ENCODE measurements around the gene KIAA1614. TPM values are rescaled to one million over a fixed set of nuclear protein-coding genes. Genes with fewer than 3 reads are reported as not detected.

Gene KIAA1614
- polyA plus RNA-seq, 1 donor (not counting 4 experiments of a cell fraction or from before 2014, with no cell fraction given), result 0.03 TPM

GRCh38 chr1:180975551-180975950, 62.9 kb downstream of the KIAA1614 start:
- no peak overlapping the region for H2AFZ ChIP-seq (ENCODE audit: control insufficient read depth, low read length)
- peaks cover 6% of the 10 kb centered on the region for H3K79me2 ChIP-seq (ENCODE audit: control insufficient read depth, insufficient read depth, low read length)
- TF ChIP-seq CTCF (optimal IDR thresholded peaks at IDR 0.05 in 1 of 3, IDR thresholded peaks at IDR 0.05 in 1 of 3, conservative IDR thresholded peaks at IDR 0.05 in 1 of 3; ENCODE audit: extremely low read depth in 1 of 3, insufficient read depth in 2 of 3, low read length in 3 of 3), result no peak
- H3K9me3 ChIP-seq (ENCODE audit: control insufficient read depth, low read depth, low read length), result no peaks in the 10 kb centered on the region
- H3K36me3 ChIP-seq (ENCODE audit: control insufficient read depth in 2 of 2, extremely low read depth in 1 of 2, insufficient read depth in 2 of 2, low read length in 2 of 2), result peaks cover 23 to 27% of the 10 kb centered on the region in 2 experiments
- H3K4me2 ChIP-seq (ENCODE audit: control insufficient read depth, extremely low read depth, insufficient read depth, low read depth, low read length), result no peak overlapping the region
- H3K9ac ChIP-seq (ENCODE audit: control insufficient read depth, extremely low read depth, insufficient read depth, low read length), result no peak overlapping the region
- no peaks in the 10 kb centered on the region for H3K9me1 ChIP-seq (ENCODE audit: control insufficient read depth, extremely low read depth, insufficient read depth, low read length)
- H4K20me1 ChIP-seq (ENCODE audit: control insufficient read depth, extremely low read depth, insufficient read depth, low read length), result no peaks in the 10 kb centered on the region
- dilution Hi-C loops (cut with MboI; ENCODE audit: extremely low pct_ligation_motif_present, low sequenced_read_pairs), result no loop called here
- no peaks in the 10 kb centered on the region for H3K27me3 ChIP-seq (ENCODE audit: control insufficient read depth, extremely low read depth, insufficient read depth, low read length)
- H3K4me1 ChIP-seq (ENCODE audit: control insufficient read depth, extremely low read depth, insufficient read depth, low read length), result no peaks in the 10 kb centered on the region
- no peak overlapping the region for H3K27ac ChIP-seq (ENCODE audit: control insufficient read depth, insufficient read depth, low read length)
- DNase-seq (ENCODE audit: low read depth, low spot score) (no peak), FAIRE-seq (no peak)
- H3K4me3 ChIP-seq (ENCODE audit: control insufficient read depth in 2 of 3, extremely low read depth in 1 of 3, insufficient read depth in 2 of 3, low read depth in 1 of 3, low read length in 3 of 3), result no peak overlapping the region

- Histone ChIP-seq H4K20me1 (ENCODE audit: control insufficient read depth, extremely low read depth, insufficient read depth, low read length) (no peaks in the 10 kb centered on the region), H3K9ac (ENCODE audit: control insufficient read depth, extremely low read depth, insufficient read depth, low read length) (no peak overlapping the region), H3K27ac (ENCODE audit: control insufficient read depth, insufficient read depth, low read length) (no peak overlapping the region), H3K4me3 (ENCODE audit: control insufficient read depth in 2 of 3, extremely low read depth in 1 of 3, insufficient read depth in 2 of 3, low read depth in 1 of 3, low read length in 3 of 3) (no peak overlapping the region), H3K36me3 (ENCODE audit: control insufficient read depth in 2 of 2, extremely low read depth in 1 of 2, insufficient read depth in 2 of 2, low read length in 2 of 2) (peaks cover 22 to 23% of the 10 kb centered on the region in 2 experiments), H3K4me2 (ENCODE audit: control insufficient read depth, extremely low read depth, insufficient read depth, low read depth, low read length) (no peak overlapping the region), H3K9me1 (ENCODE audit: control insufficient read depth, extremely low read depth, insufficient read depth, low read length) (no peaks in the 10 kb centered on the region), H3K9me3 (ENCODE audit: control insufficient read depth, low read depth, low read length) (no peaks in the 10 kb centered on the region), H3K27me3 (ENCODE audit: control insufficient read depth, extremely low read depth, insufficient read depth, low read length) (no peaks in the 10 kb centered on the region), H3K79me2 (ENCODE audit: control insufficient read depth, insufficient read depth, low read length) (peaks cover 6% of the 10 kb centered on the region), H2AFZ (ENCODE audit: control insufficient read depth, low read length) (no peak overlapping the region), H3K4me1 (ENCODE audit: control insufficient read depth, extremely low read depth, insufficient read depth, low read length) (no peaks in the 10 kb centered on the region)
- FAIRE-seq (no peak), DNase-seq (ENCODE audit: low read depth, low spot score) (no peak)
- dilution Hi-C loops (cut with MboI; ENCODE audit: extremely low pct_ligation_motif_present, low sequenced_read_pairs), result no loop called here
- TF ChIP-seq CTCF (optimal IDR thresholded peaks at IDR 0.05 in 1 of 3, IDR thresholded peaks at IDR 0.05 in 1 of 3, conservative IDR thresholded peaks at IDR 0.05 in 1 of 3; ENCODE audit: extremely low read depth in 1 of 3, insufficient read depth in 2 of 3, low read length in 3 of 3), result no peak
- TF ChIP-seq EZH2 (IDR thresholded peaks at IDR 0.05; ENCODE audit: low read length), result no peak
Measured at GRCh38 chr1:180976191-180976590, 63.5 kb downstream of the KIAA1614 start.
